PC-9 (cell line): Measurements from ENCODE around the gene MAD2L2. TPM values are rescaled to one million over a fixed set of nuclear protein-coding genes. Genes with fewer than 3 reads are reported as not detected.

Source experiments
- BruUV-seq: library from RNA; stranded (reverse); fragments of 400-500 nt; replicated peaks from 2 replicates; lab custom pipeline; 2021; lab: Mats Ljungman, UMichigan
- CTCF ChIA-PET: fragments of 300-600 bp; sonication (Branson Sonifier 250); formaldehyde crosslinking; loops from one replicate; lab custom pipeline; 2022; ENCODE audit warnings: antibody characterized with exemption; lab: Charles Lee
- POLR2A ChIA-PET: fragments of 300-600 bp; sonication (Branson Sonifier 250); formaldehyde crosslinking; loops from one replicate; lab custom pipeline; 2022; ENCODE audit warnings: antibody characterized with exemption; ENCODE audit not compliant: unreplicated experiment; lab: Charles Lee
- DNase-seq, 2 experiments: peaks; one replicate each; pipeline versions ENCODE4 v3.0.0 to v3.0.0-alpha.2; 2015 to 2022; ENCODE audit warnings: mixed read lengths in 1 of 2
- H2AFZ ChIP-seq: fragments of 200-600 bp; sonication (generic); 2 replicates; pipeline ENCODE4 v1.8.1; 2017; ENCODE audit warnings: antibody characterized with exemption
- H3F3A ChIP-seq: fragments of 200-600 bp; sonication (generic); 2 replicates; pipeline ENCODE4 v1.8.1; 2017; ENCODE audit warnings: antibody characterized with exemption, mild to moderate bottlenecking, low read depth; ENCODE audit not compliant: insufficient read depth
- H3K27ac ChIP-seq: fragments of 200-600 bp; sonication (generic); 2 replicates; pipeline ENCODE4 v1.6.1; 2016; ENCODE audit warnings: mixed run types
- H3K27me3 ChIP-seq: fragments of 200-600 bp; sonication (generic); 2 replicates; pipeline ENCODE4 v1.6.1; 2016; ENCODE audit warnings: low read depth, mixed run types; ENCODE audit not compliant: insufficient read depth
- H3K36me3 ChIP-seq: fragments of 200-600 bp; sonication (generic); 2 replicates; pipeline ENCODE4 v1.6.1; 2016; ENCODE audit warnings: low read depth, mixed run types
- H3K4me1 ChIP-seq: fragments of 200-600 bp; sonication (generic); replicated peaks from 2 replicates; pipeline ENCODE4 v1.6.1; 2016; ENCODE audit warnings: mixed run types; ENCODE audit not compliant: insufficient read depth
- H3K4me2 ChIP-seq: fragments of 200-600 bp; sonication (generic); 2 replicates; pipeline ENCODE4 v1.6.1; 2017; ENCODE audit warnings: mixed run types
- H3K4me3 ChIP-seq: fragments of 200-600 bp; sonication (generic); 2 replicates; pipeline ENCODE4 v1.6.1; 2016; ENCODE audit warnings: mixed run types
- H3K79me2 ChIP-seq: fragments of 200-600 bp; sonication (generic); 2 replicates; pipeline ENCODE4 v1.6.1; 2017; ENCODE audit warnings: low read depth, mixed run types
- H3K9me2 ChIP-seq: fragments of 200-600 bp; sonication (generic); 2 replicates; pipeline ENCODE4 v1.8.1; 2017; ENCODE audit warnings: mild to moderate bottlenecking; ENCODE audit not compliant: insufficient read depth
- H3K9me3 ChIP-seq: fragments of 200-600 bp; sonication (generic); 2 replicates; pipeline ENCODE4 v1.8.1; 2016; ENCODE audit warnings: low read depth; ENCODE audit not compliant: insufficient read depth
- H4K20me1 ChIP-seq: fragments of 200-600 bp; sonication (generic); 2 replicates; pipeline ENCODE4 v1.8.1; 2017; ENCODE audit not compliant: insufficient read depth
- CTCF ChIP-seq: fragments of 200-600 bp; sonication (generic); conservative IDR thresholded peaks from 2 replicates; pipeline ENCODE4 v1.6.1; 2017; ENCODE audit warnings: mixed run types, antibody characterized with exemption, mild to moderate bottlenecking, moderate library complexity
- EZH2 ChIP-seq: fragments of 200-600 bp; sonication (generic); IDR thresholded peaks from 2 replicates; pipeline ENCODE4 v1.8.0; 2017; ENCODE audit warnings: antibody characterized with exemption, low read depth
- intact Hi-C: fragments of 100-400 bp; cut with micrococcal nuclease; formaldehyde crosslinking; loops from one replicate; pipeline ENCODE4 v1.10.0; 2022; ENCODE audit not compliant: unreplicated experiment
- total RNA-seq: library from RNA; stranded (reverse); gene quantifications from 2 replicates; pipeline ENCODE4 v1.2.3, GENCODE V29; 2021

MAD2L2 gene
- total RNA-seq, 1 experiment from 2014 or later: 52.9 TPM

GRCh38 chr1:11707621-11708276 lies 26.8 kb upstream of the MAD2L2 start:
- BruUV-seq: no TSS peak
- no peaks in the 10 kb centered on the region for H3K9me2 ChIP-seq
- no peak overlapping the region for H2AFZ ChIP-seq
- no peaks in the 10 kb centered on the region; the same call in 1 of the 2 replicates for H3K4me1 ChIP-seq
- intact Hi-C loops: loop anchor here (5.0 kb wide), 1 partner anchor 40 kb away; no protein-coding TSS in a partner anchor
- ChIA-PET POLR2A (interaction anchor here (0.5 to 0.6 kb wide), 2 partner anchors 26 to 55 kb away, joined by 3 to 5 read pairs; no protein-coding TSS in a partner anchor), CTCF (interaction anchor here (0.6 to 1.2 kb wide), 3 partner anchors 13 to 670 kb away, joined by 3 to 4 read pairs (median 3); no protein-coding TSS in a partner anchor)
- peaks cover 5% of the 10 kb centered on the region; the same call in 1 of the 2 replicates for H3F3A ChIP-seq
- TF ChIP-seq CTCF (no peak), EZH2 (no peak)
- H4K20me1 ChIP-seq: no peaks in the 10 kb centered on the region
- no peak overlapping the region for H3K27ac ChIP-seq
- H3K9me3 ChIP-seq: no peaks in the 10 kb centered on the region
- H3K36me3 ChIP-seq: no peaks in the 10 kb centered on the region
- H3K4me3 ChIP-seq: no peak overlapping the region
- H3K27me3 ChIP-seq: peaks cover 25% of the 10 kb centered on the region
- H3K4me2 ChIP-seq: peak overlapping the region; percentile 42; the same call in 1 of the 2 replicates
- peak in 1 of 2 experiments; percentile 66 for DNase-seq
- no peaks in the 10 kb centered on the region for H3K79me2 ChIP-seq

- Histone ChIP-seq H3K4me2 (no peak overlapping the region), H3K36me3 (no peaks in the 10 kb centered on the region), H3F3A (peaks cover 5% of the 10 kb centered on the region; the same call in 1 of the 2 replicates), H3K4me3 (no peak overlapping the region), H4K20me1 (no peaks in the 10 kb centered on the region), H3K27ac (no peak overlapping the region), H3K9me3 (no peaks in the 10 kb centered on the region), H3K27me3 (peaks cover 26% of the 10 kb centered on the region), H3K79me2 (no peaks in the 10 kb centered on the region), H3K4me1 (no peaks in the 10 kb centered on the region; the same call in 1 of the 2 replicates), H3K9me2 (no peaks in the 10 kb centered on the region), H2AFZ (no peak overlapping the region)
- intact Hi-C loops: loop anchor here (5.0 kb wide), 1 partner anchor 39 kb away; no protein-coding TSS in a partner anchor
- ChIA-PET POLR2A (no interaction called here), CTCF (no interaction called here)
- BruUV-seq: no TSS peak
- TF ChIP-seq CTCF: no peak
- no peak for TF ChIP-seq EZH2
- DNase-seq: no peak
Measured at GRCh38 chr1:11706292-11706691, 25.3 kb upstream of the MAD2L2 start.

GRCh38 chr1:11705596-11705995 lies 24.6 kb upstream of the MAD2L2 start:
- Histone ChIP-seq H3K9me2 (no peaks in the 10 kb centered on the region), H3K36me3 (no peaks in the 10 kb centered on the region), H3K9me3 (no peaks in the 10 kb centered on the region), H3K4me2 (no peak overlapping the region), H3K27ac (no peak overlapping the region), H3K79me2 (no peaks in the 10 kb centered on the region), H3K4me1 (no peaks in the 10 kb centered on the region; the same call in 1 of the 2 replicates), H3K27me3 (peaks cover 26% of the 10 kb centered on the region), H3F3A (peaks cover 5% of the 10 kb centered on the region; the same call in 1 of the 2 replicates), H2AFZ (no peak overlapping the region), H3K4me3 (no peak overlapping the region), H4K20me1 (no peaks in the 10 kb centered on the region)
- DNase-seq: no peak
- no TSS peak for BruUV-seq
- intact Hi-C loops: loop anchor here (5.0 kb wide), 1 partner anchor 38 kb away; no protein-coding TSS in a partner anchor
- no peak for TF ChIP-seq EZH2
- no peak for TF ChIP-seq CTCF
- ChIA-PET POLR2A (no interaction called here), CTCF (no interaction called here)
